MM.1S (cell line): ENCODE measurements around the gene COL27A1.

Experiments used
- DNase-seq: peaks from one replicate; pipeline ENCODE4 v3.0.0-alpha.2; 2015
- H2AFZ ChIP-seq: fragments of 300-600 bp; sonication (generic); 2 replicates; pipeline ENCODE4 v1.6.0; 2016; ENCODE audit warnings: antibody characterized with exemption, low read length
- H3F3A ChIP-seq: fragments of 300-600 bp; sonication (generic); 2 replicates; pipeline ENCODE4 v1.6.1; 2016; ENCODE audit warnings: mild to moderate bottlenecking, antibody characterized with exemption, low read length, moderate library complexity, mixed read lengths; ENCODE audit not compliant: insufficient read depth
- H3K27ac ChIP-seq: fragments of 300-600 bp; sonication (generic); 2 replicates; pipeline ENCODE4 v1.5.1; 2016; ENCODE audit warnings: mild to moderate bottlenecking, low read length
- H3K27me3 ChIP-seq: fragments of 300-600 bp; sonication (generic); replicated peaks from 2 replicates; pipeline ENCODE4 v1.6.0; 2016; ENCODE audit warnings: low read length; ENCODE audit not compliant: insufficient read depth
- H3K36me3 ChIP-seq: fragments of 300-600 bp; sonication (generic); replicated peaks from 2 replicates; pipeline ENCODE4 v1.6.1; 2016; ENCODE audit warnings: mild to moderate bottlenecking, low read length, mixed read lengths; ENCODE audit not compliant: insufficient read depth
- H3K4me1 ChIP-seq: fragments of 300-600 bp; sonication (generic); 2 replicates; pipeline ENCODE4 v1.6.1; 2016; ENCODE audit warnings: low read length, mixed read lengths
- H3K4me2 ChIP-seq: fragments of 300-600 bp; sonication (generic); 2 replicates; pipeline ENCODE4 v1.6.0; 2016; ENCODE audit warnings: low read depth, low read length
- H3K4me3 ChIP-seq: fragments of 300-600 bp; sonication (generic); 2 replicates; pipeline ENCODE4 v1.5.1; 2016; ENCODE audit warnings: low read length, mixed read lengths
- H3K79me2 ChIP-seq: fragments of 300-600 bp; sonication (generic); 2 replicates; pipeline ENCODE4 v1.6.1; 2016; ENCODE audit warnings: mixed run types, low read length, mixed read lengths
- H3K9ac ChIP-seq: fragments of 300-600 bp; sonication (generic); 2 replicates; pipeline ENCODE4 v1.6.1; 2016; ENCODE audit warnings: low read length, mixed read lengths
- H3K9me2 ChIP-seq: fragments of 300-600 bp; sonication (generic); replicated peaks from 2 replicates; pipeline ENCODE4 v1.6.1; 2016; ENCODE audit warnings: mild to moderate bottlenecking, low read length, mixed read lengths; ENCODE audit not compliant: insufficient read depth
- H3K9me3 ChIP-seq: fragments of 300-600 bp; sonication (generic); replicated peaks from 2 replicates; pipeline ENCODE4 v1.6.1; 2016; ENCODE audit warnings: mild to moderate bottlenecking, low read length, mixed read lengths; ENCODE audit not compliant: insufficient read depth
- H4K20me1 ChIP-seq: fragments of 300-600 bp; sonication (generic); 2 replicates; pipeline ENCODE4 v1.6.1; 2016; ENCODE audit warnings: mild to moderate bottlenecking, low read length, moderate library complexity, mixed read lengths; ENCODE audit not compliant: insufficient read depth
- CTCF ChIP-seq: fragments of 300-600 bp; sonication (generic); IDR thresholded peaks from 2 replicates; pipeline ENCODE4 v1.5.1; 2016; ENCODE audit warnings: antibody characterized with exemption, low read length, mixed read lengths
- EZH2 ChIP-seq: fragments of 300-600 bp; sonication (generic); optimal IDR thresholded peaks from 2 replicates; pipeline ENCODE3; 2017; ENCODE audit warnings: low read depth, mild to moderate bottlenecking, antibody characterized with exemption, low read length, mixed read lengths
- EZH2phosphoT487 ChIP-seq: fragments of 300-600 bp; sonication (generic); IDR thresholded peaks from 2 replicates; pipeline ENCODE4 v1.6.1; 2018; ENCODE audit warnings: antibody characterized with exemption, low read length

The COL27A1 gene

GRCh38 chr9:114168281-114169028 lies 13.1 kb downstream of the COL27A1 start:
- Histone ChIP-seq H4K20me1 (no peaks in the 10 kb centered on the region), H3K27ac (no peak overlapping the region), H3K4me1 (peaks cover 7% of the 10 kb centered on the region), H3K27me3 (peaks cover 34% of the 10 kb centered on the region), H3F3A (no peaks in the 10 kb centered on the region), H2AFZ (no peak overlapping the region), H3K4me3 (no peak overlapping the region), H3K9me2 (no peaks in the 10 kb centered on the region), H3K9ac (no peak overlapping the region), H3K4me2 (no peak overlapping the region), H3K79me2 (no peaks in the 10 kb centered on the region), H3K36me3 (no peaks in the 10 kb centered on the region), H3K9me3 (no peaks in the 10 kb centered on the region)
- no peak for DNase-seq
- TF ChIP-seq EZH2phosphoT487 (no peak), EZH2 (no peak), CTCF (no peak)

- no peaks in the 10 kb centered on the region for H3K36me3 ChIP-seq
- TF ChIP-seq EZH2phosphoT487 (no peak), EZH2 (no peak), CTCF (no peak)
- no peak overlapping the region for H3K27ac ChIP-seq
- H3K9ac ChIP-seq = no peak overlapping the region
- H3K79me2 ChIP-seq = no peaks in the 10 kb centered on the region
- DNase-seq = no peak
- no peak overlapping the region for H3K4me2 ChIP-seq
- no peaks in the 10 kb centered on the region for H3K9me2 ChIP-seq
- peaks cover 34% of the 10 kb centered on the region for H3K27me3 ChIP-seq
- H3K4me1 ChIP-seq = no peaks in the 10 kb centered on the region
- no peaks in the 10 kb centered on the region for H3K9me3 ChIP-seq
- no peaks in the 10 kb centered on the region for H4K20me1 ChIP-seq
- H2AFZ ChIP-seq = no peak overlapping the region
- no peak overlapping the region for H3K4me3 ChIP-seq
- no peaks in the 10 kb centered on the region for H3F3A ChIP-seq
Measured at GRCh38 chr9:114169029-114169951, 14.0 kb downstream of the COL27A1 start.

DNA sequence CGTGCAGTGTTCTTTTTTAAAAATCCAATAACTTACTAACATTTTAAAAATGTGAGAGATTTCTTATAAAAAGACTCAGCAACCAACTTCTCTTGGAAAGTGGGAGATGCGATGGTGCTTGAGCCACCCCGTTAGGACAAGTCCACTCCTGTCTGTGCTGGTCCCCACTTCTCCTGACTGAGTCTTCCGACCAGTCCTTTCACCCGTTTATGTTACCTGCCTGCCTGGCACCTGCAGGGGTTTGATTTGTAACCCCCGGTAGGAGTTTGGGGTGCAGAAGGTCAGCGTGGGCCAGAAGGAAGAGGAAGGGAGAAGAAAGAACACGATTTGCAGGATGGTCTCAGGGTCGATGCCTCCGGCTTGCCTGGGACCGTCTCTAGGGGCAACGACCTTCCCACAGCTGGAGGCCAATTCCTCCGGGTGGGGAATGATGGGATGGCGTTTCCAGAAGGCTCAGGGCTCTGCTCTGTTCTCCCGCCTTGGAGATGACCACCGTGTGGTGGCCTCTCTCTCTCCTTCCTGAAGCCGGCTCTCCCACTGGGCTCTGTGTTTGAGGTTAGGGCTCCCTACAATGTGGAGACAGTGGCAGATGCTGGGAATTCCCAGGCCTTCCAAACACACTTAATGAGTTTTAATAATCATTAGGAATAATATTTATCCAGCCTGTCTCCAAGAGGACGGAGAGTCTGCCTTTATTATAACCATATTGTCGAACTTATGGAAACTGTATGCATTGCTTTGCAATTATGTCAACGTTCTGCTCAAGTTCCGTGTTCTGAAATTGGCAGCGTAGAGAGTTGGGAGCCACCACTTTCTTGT lies 14.8 kb downstream of the COL27A1 start:
- no peaks in the 10 kb centered on the region for H3K36me3 ChIP-seq
- peaks cover 34% of the 10 kb centered on the region for H3K27me3 ChIP-seq
- H3K79me2 ChIP-seq = no peaks in the 10 kb centered on the region
- no peak overlapping the region for H3K4me2 ChIP-seq
- H2AFZ ChIP-seq = no peak overlapping the region
- TF ChIP-seq CTCF (no peak), EZH2 (no peak), EZH2phosphoT487 (no peak)
- H3K4me3 ChIP-seq = no peak overlapping the region
- no peaks in the 10 kb centered on the region for H3K4me1 ChIP-seq
- no peak for DNase-seq
- no peak overlapping the region for H3K27ac ChIP-seq
- no peaks in the 10 kb centered on the region for H3F3A ChIP-seq
- no peaks in the 10 kb centered on the region for H4K20me1 ChIP-seq
- no peaks in the 10 kb centered on the region for H3K9me3 ChIP-seq
- H3K9me2 ChIP-seq = no peaks in the 10 kb centered on the region
- H3K9ac ChIP-seq = no peak overlapping the region
